Bronchial epithelial cell (primary cell): Measurements from ENCODE around the gene WFDC1. TPM values are rescaled to one million over a fixed set of nuclear protein-coding genes. Genes with fewer than 3 reads are reported as not detected.

Source experiments
- DNase-seq: peaks from one replicate; pipeline ENCODE4 v3.0.0-alpha.2; 2010; ENCODE audit warnings: low read depth
- FAIRE-seq: peaks from 2 replicates; lab custom pipeline; 2011; peaks lifted over from hg19 to GRCh38; lab: Jason Lieb, UNC
- H3K27me3 ChIP-seq: 2 replicates; pipeline ENCODE4 v1.5.1; 2011; ENCODE audit warnings: low read length; ENCODE audit not compliant: control insufficient read depth, insufficient read depth
- H3K36me3 ChIP-seq: 2 replicates; pipeline ENCODE4 v1.5.1; 2011; ENCODE audit warnings: low read length; ENCODE audit not compliant: control insufficient read depth, insufficient read depth
- H3K4me3 ChIP-seq: 2 replicates; pipeline ENCODE4 v1.5.1; 2011; ENCODE audit warnings: mild to moderate bottlenecking, low read depth, low read length, control low read depth
- CTCF ChIP-seq: IDR thresholded peaks from 2 replicates; pipeline ENCODE4 v1.5.1; 2011; ENCODE audit warnings: mild to moderate bottlenecking, moderate library complexity, low read length, control low read depth, inconsistent platforms; ENCODE audit not compliant: insufficient read depth, severe bottlenecking
- total RNA-seq: library from RNA; depleted of rRNA; stranded (reverse); fragments of >200 nt; gene quantifications from 2 replicates; pipeline ENCODE4 v1.2.1, GENCODE V29; 2014

WFDC1 gene
- total RNA-seq, 1 donor from 2014 or later = not detected

GRCh38 chr16:84344781-84345180 lies 50.1 kb downstream of the WFDC1 start:
- DNase-seq (no peak), FAIRE-seq (no peak)
- H3K27me3 ChIP-seq = no peaks in the 10 kb centered on the region
- no peaks in the 10 kb centered on the region for H3K36me3 ChIP-seq
- no peak overlapping the region for H3K4me3 ChIP-seq
- no peak for TF ChIP-seq CTCF

DNA sequence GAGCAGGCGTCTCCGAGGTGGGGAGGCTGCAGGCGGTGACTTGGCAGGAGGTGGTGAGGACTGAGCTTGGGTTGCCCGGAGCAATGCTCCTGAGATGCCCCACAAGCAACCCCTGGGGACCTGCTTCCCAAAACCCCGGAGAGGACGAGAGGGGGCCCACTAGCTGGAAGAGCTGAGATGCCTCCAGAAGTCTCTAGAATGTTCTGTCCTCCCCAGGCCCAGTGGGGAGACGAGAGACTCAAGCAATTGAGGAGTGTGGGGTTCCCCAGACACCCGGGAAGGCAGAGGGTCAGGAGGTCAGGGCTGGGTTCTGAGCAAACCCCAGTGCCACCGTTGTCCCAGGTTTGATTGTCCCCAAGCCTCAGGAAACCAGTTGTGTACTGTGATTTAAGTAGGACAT lies 52.5 kb downstream of the WFDC1 start:
- no peak overlapping the region for H3K4me3 ChIP-seq
- FAIRE-seq = no peak
- TF ChIP-seq CTCF = no peak
- no peaks in the 10 kb centered on the region for H3K27me3 ChIP-seq
- DNase-seq = no peak
- no peaks in the 10 kb centered on the region for H3K36me3 ChIP-seq

DNA sequence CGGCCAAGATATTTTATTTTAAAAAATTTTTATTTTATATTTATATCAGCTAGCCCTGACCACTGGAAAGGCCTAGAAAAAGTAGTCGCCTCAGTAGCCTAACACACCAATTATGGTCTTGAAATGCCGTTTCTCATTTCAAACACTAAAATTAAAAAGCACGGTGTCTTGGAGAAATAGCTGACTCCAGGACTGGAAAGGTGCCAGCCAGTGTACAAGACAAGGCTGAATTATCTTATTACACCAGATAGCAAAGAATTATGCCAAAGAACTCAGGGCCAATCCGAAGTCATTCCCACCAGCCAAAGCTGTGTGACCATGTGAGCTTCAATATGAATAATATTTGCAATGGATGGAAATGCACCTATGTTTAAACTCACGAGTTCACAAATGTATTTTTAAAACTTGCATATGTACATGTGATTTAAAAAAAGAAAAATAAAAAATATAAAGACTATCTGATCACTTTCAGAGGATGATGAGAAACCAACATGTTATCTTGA lies 53.8 kb downstream of the WFDC1 start:
- no peak overlapping the region for H3K4me3 ChIP-seq
- FAIRE-seq (no peak), DNase-seq (no peak)
- H3K27me3 ChIP-seq = no peaks in the 10 kb centered on the region
- no peaks in the 10 kb centered on the region for H3K36me3 ChIP-seq
- TF ChIP-seq CTCF = no peak

GRCh38 chr16:84349862-84350684 lies 55.4 kb downstream of the WFDC1 start:
- TF ChIP-seq CTCF = no peak
- no peaks in the 10 kb centered on the region for H3K27me3 ChIP-seq
- H3K4me3 ChIP-seq = no peak overlapping the region
- H3K36me3 ChIP-seq = no peaks in the 10 kb centered on the region
- DNase-seq = no peak
- peak; percentile 52 for FAIRE-seq

- no peaks in the 10 kb centered on the region for H3K36me3 ChIP-seq
- H3K4me3 ChIP-seq = no peak overlapping the region
- FAIRE-seq = no peak
- no peak for TF ChIP-seq CTCF
- no peaks in the 10 kb centered on the region for H3K27me3 ChIP-seq
- DNase-seq = no peak
These were observed 56.2 kb downstream of the WFDC1 start for GRCh38 chr16:84350685-84351400.
